GM12875 (cell line): ENCODE data around the gene CLIC5.

Experiments
- H3K4me3 ChIP-seq: one replicate; pipeline ENCODE4 v1.5.1; 2011; ENCODE audit warnings: low read depth, low read length, control low read depth
- CTCF ChIP-seq: IDR thresholded peaks from 2 replicates; pipeline ENCODE4 v1.5.1; 2011; ENCODE audit warnings: low read depth, mild to moderate bottlenecking, control low read depth, inconsistent platforms, low read length, moderate library complexity, borderline replicate concordance; ENCODE audit not compliant: insufficient read depth

CLIC5 gene

GRCh38 chr6:45911691-45912090 lies 104.0 kb downstream of the CLIC5 start:
- TF ChIP-seq CTCF = no peak
- no peak overlapping the region for H3K4me3 ChIP-seq

DNA sequence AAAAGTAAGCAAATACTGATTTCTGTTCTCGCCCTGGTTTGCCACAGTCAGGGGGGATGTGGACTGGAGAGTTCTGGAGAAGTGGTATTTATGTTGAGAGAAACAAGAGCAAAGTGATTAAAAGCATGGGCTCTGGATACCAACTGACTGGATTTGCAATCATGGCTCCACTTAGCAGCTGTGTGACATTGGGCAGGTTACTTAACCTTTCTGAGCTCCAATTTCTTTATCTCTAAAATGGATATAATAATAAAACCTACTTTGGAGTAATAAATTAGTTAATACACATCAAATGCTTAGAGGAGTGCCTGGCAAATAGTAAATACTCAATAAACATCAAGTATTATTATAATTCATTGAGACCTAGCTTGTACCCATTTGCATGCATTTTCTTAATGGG lies 111.7 kb downstream of the CLIC5 start:
- TF ChIP-seq CTCF = no peak
- no peak overlapping the region for H3K4me3 ChIP-seq

DNA sequence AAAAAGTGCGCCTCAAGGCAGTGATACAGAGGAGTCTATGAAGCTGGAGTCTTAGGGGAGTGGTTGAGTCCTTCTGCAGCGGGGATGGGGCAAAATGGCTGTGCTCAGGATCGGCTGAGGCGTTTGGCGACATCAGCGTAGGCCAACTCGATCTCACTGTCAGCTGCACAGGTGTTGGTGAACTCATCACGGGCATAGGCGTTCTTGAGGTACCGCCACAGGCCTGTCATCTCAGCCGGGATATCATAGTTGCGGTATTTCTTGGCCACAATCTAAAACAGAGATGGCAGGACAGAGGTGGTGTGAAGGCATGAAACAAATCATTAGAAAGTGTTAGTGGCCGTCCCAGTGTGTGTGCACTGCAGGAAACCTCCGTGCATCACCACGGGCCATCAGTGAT lies 112.7 kb downstream of the CLIC5 start:
- no peak overlapping the region for H3K4me3 ChIP-seq
- TF ChIP-seq CTCF = no peak

- no peak overlapping the region for H3K4me3 ChIP-seq
- TF ChIP-seq CTCF = no peak
Measured at GRCh38 chr6:45901767-45902650, 113.7 kb downstream of the CLIC5 start.

- no peak for TF ChIP-seq CTCF
- no peak overlapping the region for H3K4me3 ChIP-seq
Measured at GRCh38 chr6:45900808-45901752, 114.6 kb downstream of the CLIC5 start.

DNA sequence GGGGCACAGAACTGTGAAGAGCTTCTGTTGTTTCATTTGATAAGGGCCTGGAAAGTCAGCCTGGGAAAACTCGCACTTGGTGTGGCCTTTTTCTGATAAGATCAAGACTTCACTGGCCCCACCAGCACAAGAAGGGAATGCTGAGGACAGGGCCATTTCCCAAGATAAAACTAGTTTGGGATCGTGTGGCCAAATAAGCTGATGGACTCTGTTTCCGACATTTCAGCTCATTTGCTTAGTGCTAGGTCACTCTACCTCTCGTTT lies 116.0 kb downstream of the CLIC5 start:
- H3K4me3 ChIP-seq = no peak overlapping the region
- no peak for TF ChIP-seq CTCF
